Measurements from ENCODE around the gene TMBIM1. TPM values are rescaled to one million over a fixed set of nuclear protein-coding genes. Genes with fewer than 3 reads are reported as not detected.
A peak's percentile ranks its signal among the peaks of the same experiment; 100 is the strongest.

Gene TMBIM1
- polyA plus RNA-seq, 1 donor from 2014 or later: 147 TPM

- Mint-ChIP-seq H3K4me3 (peak overlapping the region in 3 of 4 donors; percentile 1 to 81 (median 53)), H3K27ac (peak overlapping the region; percentile 4 to 94 (median 89)), H3K4me1 (peaks cover 65 to 75% (median 70%) of the 10 kb centered on the region in 3 donors), H3K9me3 (no peaks in the 10 kb centered on the region), H3K36me3 (peaks cover 9% of the 10 kb centered on the region), H3K27me3 (no peaks in the 10 kb centered on the region)
These were observed 65.4 kb downstream of the TMBIM1 start for GRCh38 chr2:218226903-218227302.

Other genes starting within 250 kb of the TMBIM1 start
- 0.25 TPM for gene RUFY4, start 223.2 kb downstream of the TMBIM1 start, polyA plus RNA-seq
- gene CXCR2, start 166.5 kb downstream of the TMBIM1 start, polyA plus RNA-seq: 0.40 TPM
- 0.35 TPM for gene CXCR1, start 125.5 kb downstream of the TMBIM1 start, polyA plus RNA-seq
- gene ARPC2, start 75.3 kb downstream of the TMBIM1 start, polyA plus RNA-seq: 862 TPM
- 0.64 TPM for gene GPBAR1, start 31.5 kb downstream of the TMBIM1 start, polyA plus RNA-seq
- 82.0 TPM for gene AAMP, start 22.4 kb downstream of the TMBIM1 start, polyA plus RNA-seq
- gene PNKD, start 22.0 kb downstream of the TMBIM1 start, polyA plus RNA-seq: 126 TPM
- gene CATIP, start 64.4 kb upstream of the TMBIM1 start, polyA plus RNA-seq: 0.18 TPM
- 1.3 TPM for gene SLC11A1, start 89.8 kb upstream of the TMBIM1 start, polyA plus RNA-seq
- 16.2 TPM for gene CTDSP1, start 107.4 kb upstream of the TMBIM1 start, polyA plus RNA-seq
- 0.28 TPM for gene VIL1, start 126.6 kb upstream of the TMBIM1 start, polyA plus RNA-seq